GM12874 (cell line): ENCODE measurements around the gene PTGDR.

Experiments used
- TF ChIP-seq, protein P1 (sequence below): IDR thresholded peaks from 2 replicates; pipeline ENCODE4 v1.5.1; 2011; ENCODE audit warnings: low read depth, mild to moderate bottlenecking, control low read depth, low read length, moderate library complexity; ENCODE audit not compliant: insufficient read depth

Gene PTGDR

DNA sequence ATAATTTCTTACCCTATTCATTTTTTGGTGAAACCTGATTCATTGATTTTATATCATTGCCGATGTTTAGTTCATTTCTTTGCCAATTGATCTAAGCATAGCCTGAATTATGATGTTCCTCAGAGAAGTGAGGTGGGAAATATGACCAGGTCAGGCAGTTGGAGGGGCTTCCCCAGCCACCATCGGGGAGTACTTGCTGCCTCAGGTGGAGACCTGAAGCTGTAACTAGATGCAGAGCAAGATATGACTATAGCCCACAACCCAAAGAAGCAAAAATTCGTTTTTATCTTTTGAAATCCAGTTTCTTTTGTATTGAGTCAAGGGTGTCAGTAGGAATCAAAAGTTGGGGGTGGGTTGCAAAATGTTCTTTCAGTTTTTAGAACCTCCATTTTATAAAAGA is 7.9 kb downstream of the PTGDR start:
- TF ChIP-seq, protein P1, sequence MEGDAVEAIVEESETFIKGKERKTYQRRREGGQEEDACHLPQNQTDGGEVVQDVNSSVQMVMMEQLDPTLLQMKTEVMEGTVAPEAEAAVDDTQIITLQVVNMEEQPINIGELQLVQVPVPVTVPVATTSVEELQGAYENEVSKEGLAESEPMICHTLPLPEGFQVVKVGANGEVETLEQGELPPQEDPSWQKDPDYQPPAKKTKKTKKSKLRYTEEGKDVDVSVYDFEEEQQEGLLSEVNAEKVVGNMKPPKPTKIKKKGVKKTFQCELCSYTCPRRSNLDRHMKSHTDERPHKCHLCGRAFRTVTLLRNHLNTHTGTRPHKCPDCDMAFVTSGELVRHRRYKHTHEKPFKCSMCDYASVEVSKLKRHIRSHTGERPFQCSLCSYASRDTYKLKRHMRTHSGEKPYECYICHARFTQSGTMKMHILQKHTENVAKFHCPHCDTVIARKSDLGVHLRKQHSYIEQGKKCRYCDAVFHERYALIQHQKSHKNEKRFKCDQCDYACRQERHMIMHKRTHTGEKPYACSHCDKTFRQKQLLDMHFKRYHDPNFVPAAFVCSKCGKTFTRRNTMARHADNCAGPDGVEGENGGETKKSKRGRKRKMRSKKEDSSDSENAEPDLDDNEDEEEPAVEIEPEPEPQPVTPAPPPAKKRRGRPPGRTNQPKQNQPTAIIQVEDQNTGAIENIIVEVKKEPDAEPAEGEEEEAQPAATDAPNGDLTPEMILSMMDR, result no peak

DNA sequence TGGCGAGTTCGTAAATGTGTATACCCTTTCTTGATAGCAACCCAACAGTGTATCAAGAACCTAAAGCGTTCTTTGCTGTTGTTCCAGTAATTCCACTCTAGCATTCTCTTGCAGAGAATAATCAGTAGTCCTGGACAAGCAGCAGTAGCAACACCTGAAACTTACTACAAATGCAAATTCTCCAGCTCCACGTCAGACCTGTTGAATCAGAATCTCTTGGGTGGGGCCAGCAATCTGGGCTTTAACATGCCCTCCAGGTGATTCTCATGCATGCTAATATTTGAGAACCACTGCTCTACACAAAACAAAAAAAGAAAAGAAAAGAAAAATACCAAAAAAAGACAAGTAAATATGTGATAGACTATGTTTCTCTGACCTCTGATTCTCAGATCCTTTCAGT is 10.1 kb downstream of the PTGDR start:
- TF ChIP-seq, protein P1, result no peak

DNA sequence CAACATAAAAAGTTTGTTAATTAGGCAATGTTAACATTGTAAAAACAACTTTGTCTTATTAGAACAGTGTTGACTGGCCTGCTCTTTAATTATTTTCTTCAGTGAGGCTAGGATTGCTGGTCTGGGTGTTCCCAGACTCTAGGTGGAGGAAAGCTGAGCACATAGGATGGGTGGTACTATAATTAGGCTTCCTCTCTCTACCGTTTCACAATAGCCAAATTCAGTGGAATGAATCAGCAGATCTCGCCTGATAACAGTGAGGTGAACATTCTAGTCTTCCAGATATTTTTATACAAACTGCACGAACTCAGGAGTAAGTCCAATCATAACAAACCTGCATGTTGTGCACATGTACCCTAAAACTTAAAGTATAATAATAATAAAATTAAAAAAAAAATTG is 11.9 kb downstream of the PTGDR start:
- TF ChIP-seq, protein P1, result no peak

DNA sequence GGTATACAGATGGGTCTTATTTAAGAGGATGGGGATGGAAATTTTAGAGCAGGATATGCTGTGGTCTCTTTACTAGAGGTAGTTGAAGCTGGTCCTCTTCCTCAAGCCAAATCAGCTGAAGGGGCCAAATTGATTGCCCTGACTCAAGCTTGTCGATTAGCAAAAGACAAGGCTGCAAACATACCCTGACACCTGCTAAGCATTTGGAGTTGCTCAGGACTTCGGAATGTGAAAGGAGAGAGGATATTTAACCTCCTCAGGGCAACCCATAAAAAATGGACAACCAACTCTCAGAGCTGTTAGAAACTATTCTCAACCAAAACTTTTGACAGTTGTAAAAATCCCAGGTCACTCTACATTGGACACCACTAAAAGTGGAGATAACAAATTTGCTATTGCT is 15.6 kb downstream of the PTGDR start:
- TF ChIP-seq, protein P1, result no peak

DNA sequence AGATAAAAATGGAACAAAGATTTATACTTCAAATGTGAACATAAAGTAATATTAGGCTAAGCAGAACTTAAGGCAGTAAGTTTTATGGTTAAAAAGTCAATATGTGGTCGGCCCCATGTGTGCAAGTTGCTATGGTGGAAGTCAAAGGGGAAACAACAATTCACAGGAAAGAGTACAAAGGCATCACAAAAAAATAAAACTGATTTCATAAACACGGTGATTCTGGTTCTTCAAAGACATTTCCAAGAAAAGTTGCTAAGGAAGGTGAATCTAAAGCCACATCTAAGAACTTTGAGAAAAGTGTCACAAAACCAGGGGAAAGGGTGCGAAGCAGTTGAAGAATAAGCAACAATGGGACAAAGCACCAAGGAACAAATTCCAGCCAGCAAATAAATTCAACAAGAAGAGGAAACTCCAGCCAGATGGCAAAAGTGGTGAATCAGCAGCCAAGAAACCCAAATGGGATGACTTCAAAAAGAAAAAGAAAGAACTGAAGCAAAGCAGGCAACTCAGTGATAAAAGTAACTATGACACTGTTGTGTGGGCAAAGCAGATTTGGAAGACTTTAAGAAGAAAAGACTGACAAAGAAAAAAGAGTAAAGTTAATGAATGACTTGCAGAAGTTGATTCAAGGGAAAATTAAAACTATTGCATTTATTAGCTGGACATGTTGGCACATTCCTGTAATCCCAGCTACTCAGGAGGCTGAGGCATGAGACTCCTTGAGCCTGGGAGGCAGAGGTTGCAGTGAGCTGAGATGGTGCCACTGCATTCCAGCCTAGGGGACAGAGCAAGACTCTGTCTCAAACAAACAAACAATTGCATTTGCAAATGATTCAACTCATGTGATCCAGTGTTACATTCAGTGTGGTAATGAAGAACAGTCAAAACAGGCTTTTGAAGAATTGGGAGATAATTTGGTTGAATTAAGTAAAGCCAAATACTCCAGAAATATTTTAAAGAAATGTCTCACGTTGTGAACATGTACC is 19.5 kb downstream of the PTGDR start:
- TF ChIP-seq, protein P1, result no peak

DNA sequence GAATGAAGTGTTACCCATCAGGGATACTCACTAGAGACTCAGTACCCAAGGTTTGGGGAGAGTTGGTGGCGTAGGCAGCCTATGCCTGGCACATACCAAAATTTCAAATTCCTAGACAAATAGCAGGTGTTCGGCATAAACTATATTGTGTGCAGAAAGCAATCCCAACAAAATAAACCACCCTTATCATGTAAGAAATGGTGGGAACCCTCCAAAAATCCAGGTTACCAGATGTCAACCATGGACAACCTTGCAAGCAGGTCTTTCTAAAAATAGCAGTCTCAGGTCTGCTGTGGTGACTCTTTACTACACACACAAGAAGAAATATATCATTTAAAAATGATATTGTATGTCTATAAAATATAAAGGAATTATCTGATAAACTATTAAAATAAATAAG is 28.9 kb downstream of the PTGDR start:
- TF ChIP-seq, protein P1, result no peak

DNA sequence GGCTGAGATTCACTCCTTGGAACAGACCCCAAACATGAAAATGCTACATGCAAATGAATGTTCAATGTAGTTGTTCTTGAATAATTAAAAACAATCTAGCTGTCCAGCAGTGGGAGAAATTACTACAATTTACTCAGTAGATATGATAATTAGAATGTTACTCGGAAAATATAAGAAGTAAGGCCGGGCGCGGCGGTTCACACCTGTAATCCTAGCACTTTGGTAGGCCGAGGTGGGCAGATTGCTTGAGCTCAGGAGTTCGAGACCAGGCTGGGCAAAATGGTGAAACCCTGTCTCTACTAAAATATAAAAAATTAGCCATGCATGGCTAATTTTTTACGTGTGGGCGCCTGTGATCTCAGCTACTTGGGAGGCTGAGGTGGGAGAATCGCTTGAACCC is 31.3 kb downstream of the PTGDR start:
- TF ChIP-seq, protein P1, result no peak
